HCT116 (cell line): Measurements from ENCODE around the gene RNF111. TPM values are rescaled to one million over a fixed set of nuclear protein-coding genes. Genes with fewer than 3 reads are reported as not detected.

Experiments used
- ATAC-seq: fragments of 200-7000 bp; cut with Tn5 transposase; 2 replicates; pipeline ENCODE4 v1.9.1; 2020; ENCODE audit warnings: mild to moderate bottlenecking, moderate library complexity
- BruUV-seq: library from RNA; stranded (reverse); fragments of 400-500 nt; replicated peaks from 2 replicates; lab custom pipeline; 2021; lab: Mats Ljungman, UMichigan
- CTCF ChIA-PET: fragments of 300-600 bp; sonication (Branson Sonifier 250); formaldehyde crosslinking; loops from one replicate; lab custom pipeline; 2021; ENCODE audit warnings: antibody characterized with exemption; lab: Charles Lee
- POLR2A ChIA-PET: fragments of 300-600, 350-600 bp; sonication (Branson Sonifier 250); formaldehyde crosslinking; loops from one replicate; lab custom pipeline; 2021; ENCODE audit warnings: antibody characterized with exemption; lab: Charles Lee
- RAD21 ChIA-PET, 2 experiments: fragments of 300-600 bp; sonication (Branson Sonifier 250); formaldehyde crosslinking; loops; one replicate each; lab custom pipeline; 2023; ENCODE audit warnings: low total read pairs in 2 of 2; ENCODE audit not compliant: uncharacterized antibody in 2 of 2, unreplicated experiment in 2 of 2, low non-redundant PET in 1 of 2; lab: Charles Lee
- DNase-seq: peaks from one replicate; pipeline ENCODE4 v3.0.0-alpha.2; 2010; ENCODE audit warnings: low read depth, low spot score
- H2AFZ ChIP-seq: fragments of 200-600 bp; shearing (Covaris generic), sonication (generic); 2 replicates; pipeline ENCODE4 v1.6.1; 2017; ENCODE audit warnings: low read depth, mixed run types, mixed read lengths, antibody characterized with exemption, low read length; ENCODE audit not compliant: poor library complexity, severe bottlenecking
- H3K27ac ChIP-seq: 2 replicates; pipeline ENCODE4 v1.5.1; 2012; ENCODE audit warnings: low read depth, low read length
- H3K27me3 ChIP-seq: fragments of 200-600 bp; sonication (generic); 2 replicates; pipeline ENCODE4 v1.6.1; 2016; ENCODE audit warnings: mixed run types, low read length, mixed read lengths; ENCODE audit not compliant: insufficient read depth
- H3K36me3 ChIP-seq, 2 experiments: fragments of 200-500 bp in 1 of 2; fragments of 200-600 bp in 1 of 2; sonication (Bioruptor generic) in 1 of 2; sonication (generic) in 1 of 2; 2 replicates each; pipeline versions ENCODE4 v1.5.1 to v1.6.1; 2014 to 2016; ENCODE audit warnings: low read length in 2 of 2, inconsistent platforms in 1 of 2, mixed read lengths in 1 of 2, mixed run types in 1 of 2; ENCODE audit not compliant: insufficient read depth in 2 of 2, control insufficient read depth in 1 of 2
- H3K4me1 ChIP-seq, 2 experiments: fragments of 200-600 bp in 1 of 2; sonication (generic) in 1 of 2; 2 replicates each; pipeline versions ENCODE4 v1.5.1 to v1.6.1; 2012 to 2017; ENCODE audit warnings: low read length in 2 of 2, inconsistent platforms in 1 of 2, mild to moderate bottlenecking in 1 of 2, mixed read lengths in 1 of 2, mixed run types in 1 of 2, moderate library complexity in 1 of 2; ENCODE audit not compliant: insufficient read depth in 2 of 2, control insufficient read depth in 1 of 2
- H3K4me2 ChIP-seq: fragments of 200-600 bp; sonication (generic); 2 replicates; pipeline ENCODE4 v1.6.1; 2017; ENCODE audit warnings: mixed run types, low read length, mixed read lengths
- H3K4me3 ChIP-seq, 2 experiments: fragments of 200-600 bp in 1 of 2; sonication (generic) in 1 of 2; replicated peaks in 1 of 2; 2 replicates each; pipeline ENCODE4 v1.5.1; 2011 to 2016; ENCODE audit warnings: low read length in 2 of 2, control low read depth in 1 of 2, low read depth in 1 of 2, mild to moderate bottlenecking in 1 of 2, mixed read lengths in 1 of 2, mixed run types in 1 of 2
- H3K79me2 ChIP-seq: fragments of 200-600 bp; sonication (generic); 2 replicates; pipeline ENCODE4 v1.6.1; 2017; ENCODE audit warnings: mild to moderate bottlenecking, mixed run types, low read length, moderate library complexity, mixed read lengths; ENCODE audit not compliant: insufficient read depth
- H3K9ac ChIP-seq: fragments of 200-600 bp; sonication (generic); 2 replicates; pipeline ENCODE4 v1.6.1; 2016; ENCODE audit warnings: low read length, mixed read lengths
- H3K9me2 ChIP-seq: fragments of 200-600 bp; sonication (generic), shearing (Covaris generic); 2 replicates; pipeline ENCODE4 v1.6.1; 2017; ENCODE audit warnings: mixed run types, mild to moderate bottlenecking, moderate library complexity; ENCODE audit not compliant: insufficient read depth
- H3K9me3 ChIP-seq, 2 experiments: fragments of 200-500 bp in 1 of 2; fragments of 200-600 bp in 1 of 2; sonication (Bioruptor generic) in 1 of 2; sonication (generic) in 1 of 2; 2 replicates each; pipeline ENCODE4 v1.6.1; 2014 to 2017; ENCODE audit warnings: low read length in 2 of 2, mixed read lengths in 2 of 2, inconsistent platforms in 1 of 2, low read depth in 1 of 2, mild to moderate bottlenecking in 1 of 2, mixed run types in 1 of 2, moderate library complexity in 1 of 2; ENCODE audit not compliant: control insufficient read depth in 1 of 2, insufficient read depth in 1 of 2
- H4K20me1 ChIP-seq: fragments of 200-600 bp; sonication (generic), shearing (Covaris generic); 2 replicates; pipeline ENCODE4 v1.6.1; 2017; ENCODE audit warnings: mixed run types, mild to moderate bottlenecking, moderate library complexity; ENCODE audit not compliant: insufficient read depth
- CBX3 ChIP-seq: IDR thresholded peaks from 2 replicates; pipeline ENCODE4 v1.6.1; 2012; ENCODE audit warnings: low read depth
- CEBPB ChIP-seq: IDR thresholded peaks from 2 replicates; pipeline ENCODE4 v1.6.1; 2012; ENCODE audit warnings: low read depth
- EGR1 ChIP-seq: IDR thresholded peaks from 2 replicates; pipeline ENCODE4 v1.6.1; 2012; ENCODE audit warnings: low read depth
- ELF1 ChIP-seq: IDR thresholded peaks from 2 replicates; pipeline ENCODE4 v1.6.1; 2012; ENCODE audit warnings: low read depth, borderline replicate concordance
- EZH2phosphoT487 ChIP-seq: fragments of 200-600 bp; IDR thresholded peaks from 2 replicates; pipeline ENCODE4 v1.6.1; 2018; ENCODE audit warnings: antibody characterized with exemption, borderline replicate concordance
- FOSL1 ChIP-seq: IDR thresholded peaks from 2 replicates; pipeline ENCODE4 v1.6.1; 2012; ENCODE audit warnings: low read depth
- JUND ChIP-seq: IDR thresholded peaks from 2 replicates; pipeline ENCODE4 v1.6.1; 2012
- POLR2A ChIP-seq: IDR thresholded peaks from 2 replicates; pipeline ENCODE4 v1.7.0; 2011; ENCODE audit warnings: borderline replicate concordance; ENCODE audit not compliant: insufficient read depth, insufficient read length; ENCODE audit errors: extremely low read depth
- POLR2AphosphoS5 ChIP-seq: IDR thresholded peaks from 2 replicates; pipeline ENCODE4 v1.6.1; 2011; ENCODE audit warnings: mild to moderate bottlenecking, low read depth, low read length, moderate library complexity
- RAD21 ChIP-seq: IDR thresholded peaks from 2 replicates; pipeline ENCODE4 v1.6.1; 2012; ENCODE audit warnings: low read depth, mild to moderate bottlenecking
- SIN3A ChIP-seq: IDR thresholded peaks from 2 replicates; pipeline ENCODE4 v1.6.1; 2012; ENCODE audit warnings: low read depth
- SP1 ChIP-seq: IDR thresholded peaks from 2 replicates; pipeline ENCODE4 v1.6.1; 2012; ENCODE audit warnings: low read depth
- SRF ChIP-seq: IDR thresholded peaks from 2 replicates; pipeline ENCODE4 v1.6.1; 2012; ENCODE audit warnings: low read depth
- TCF7L2 ChIP-seq: IDR thresholded peaks from 2 replicates; pipeline ENCODE4 v1.7.0; 2011; ENCODE audit warnings: borderline replicate concordance, inconsistent platforms; ENCODE audit not compliant: insufficient read depth, insufficient read length; ENCODE audit errors: extremely low read depth
- ZFX ChIP-seq: fragments of 450-650 bp; IDR thresholded peaks from 2 replicates; pipeline ENCODE4 v1.6.1; 2017
- intact Hi-C: fragments of 100-400 bp; cut with micrococcal nuclease; formaldehyde crosslinking; loops from 2 replicates; pipeline ENCODE4 v1.10.0; 2022
- total RNA-seq: library from RNA; stranded (reverse); gene quantifications from one replicate; pipeline ENCODE4 v1.2.1, GENCODE V29; 2021; ENCODE audit not compliant: unreplicated experiment
- TF ChIP-seq, protein P1 (sequence below): IDR thresholded peaks from 2 replicates; pipeline ENCODE4 v1.6.1; 2012
- TF ChIP-seq, protein P2 (sequence below): IDR thresholded peaks from 2 replicates; pipeline ENCODE4 v1.6.1; 2012; ENCODE audit warnings: low read depth
- TF ChIP-seq, protein P3 (sequence below): IDR thresholded peaks from 2 replicates; pipeline ENCODE4 v1.6.1; 2012

Gene RNF111
- total RNA-seq, 1 experiment from 2014 or later = 31.5 TPM

DNA sequence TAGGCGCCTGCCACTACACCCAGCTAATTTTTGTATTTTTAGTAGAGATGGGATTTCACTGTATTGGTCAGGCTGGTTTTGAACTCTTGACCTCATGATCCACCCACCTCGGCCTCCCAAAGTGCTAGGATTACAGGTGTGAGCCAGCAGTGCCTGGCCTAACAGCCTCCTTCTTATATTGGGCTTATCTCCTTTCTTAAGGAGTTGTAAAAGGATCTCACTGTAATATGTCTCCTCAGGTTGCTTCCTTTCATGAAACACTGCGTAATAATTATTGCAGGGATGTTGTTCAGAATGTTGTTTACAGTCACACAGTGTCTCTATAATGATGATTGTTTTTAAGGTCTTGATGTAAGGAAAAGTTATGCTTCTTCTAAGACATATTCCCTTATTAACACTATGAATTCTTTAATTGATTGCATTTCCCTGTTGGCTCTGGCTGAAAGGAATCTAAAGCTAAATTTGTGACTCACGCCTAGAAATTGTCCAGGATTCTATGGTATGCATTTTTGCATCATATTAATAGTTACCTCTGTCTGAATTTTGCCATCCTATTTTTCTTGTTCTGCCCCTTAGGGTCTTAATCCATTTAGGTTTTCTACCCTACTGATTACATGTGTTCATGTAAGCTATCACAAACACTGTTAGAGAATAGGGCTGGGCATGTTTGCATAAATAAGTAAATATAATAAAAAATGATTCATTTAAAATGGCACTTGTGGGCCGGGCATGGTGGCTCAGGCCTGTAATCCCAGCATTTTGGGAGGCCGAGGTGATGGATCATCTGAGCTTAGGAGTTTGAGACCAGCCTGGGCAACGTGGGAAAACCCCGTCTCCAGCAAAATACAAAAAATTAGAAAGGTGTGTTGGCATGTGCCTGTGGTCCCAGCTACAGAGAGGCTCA, 24.5 kb upstream of the RNF111 start:
- no peaks in the 10 kb centered on the region for H3K79me2 ChIP-seq
- H3K36me3 ChIP-seq = no peaks in the 10 kb centered on the region
- H3K4me2 ChIP-seq = no peak overlapping the region
- intact Hi-C loops = no loop called here
- H4K20me1 ChIP-seq = no peaks in the 10 kb centered on the region
- DNase-seq (no peak), ATAC-seq (no peak)
- H3K27ac ChIP-seq = no peak overlapping the region
- TF ChIP-seq, protein P1, sequence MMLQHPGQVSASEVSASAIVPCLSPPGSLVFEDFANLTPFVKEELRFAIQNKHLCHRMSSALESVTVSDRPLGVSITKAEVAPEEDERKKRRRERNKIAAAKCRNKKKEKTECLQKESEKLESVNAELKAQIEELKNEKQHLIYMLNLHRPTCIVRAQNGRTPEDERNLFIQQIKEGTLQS = no peak
- TF ChIP-seq ELF1 (no peak), RAD21 (no peak), POLR2AphosphoS5 (no peak)
- H3K9me3 ChIP-seq = no peaks in the 10 kb centered on the region
- H3K27me3 ChIP-seq = no peaks in the 10 kb centered on the region
- ChIA-PET CTCF (interaction anchor here (1.0 kb wide), 1 partner anchor 17 kb away, joined by 3 read pairs; no protein-coding TSS in a partner anchor), RAD21 (no interaction called here), POLR2A (no interaction called here)
- no peaks in the 10 kb centered on the region for H3K9me2 ChIP-seq
- no peaks in the 10 kb centered on the region; a peak in 1 of 4 replicates for H3K4me1 ChIP-seq
- H2AFZ ChIP-seq = no peak overlapping the region
- H3K9ac ChIP-seq = no peak overlapping the region
- H3K4me3 ChIP-seq = no peak overlapping the region
- BruUV-seq = no TSS peak

DNA sequence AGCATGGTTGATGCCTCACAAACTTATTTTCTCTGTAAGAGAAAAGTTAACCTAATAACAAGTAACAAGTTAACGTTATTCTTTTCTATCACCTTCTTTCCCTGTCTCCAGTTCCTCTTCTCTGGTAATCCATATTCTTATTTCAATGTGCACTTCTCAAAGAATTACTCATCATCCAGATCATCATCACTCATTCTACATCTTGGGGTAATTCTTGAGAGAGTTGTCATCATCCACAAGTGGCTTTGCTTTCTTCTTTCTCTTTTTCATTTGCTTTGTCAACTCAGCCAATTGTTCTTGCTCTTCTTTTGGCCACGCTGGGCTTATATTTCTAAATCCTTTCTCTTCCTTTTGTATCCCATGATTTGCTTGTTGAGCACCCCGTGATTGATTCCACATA, 20.8 kb upstream of the RNF111 start:
- DNase-seq = no peak
- RAD21 ChIA-PET = no interaction called here
- CTCF ChIA-PET = interaction anchor here (1.2 kb wide), 1 partner anchor 10 kb away, joined by 4 read pairs; no protein-coding TSS in a partner anchor
- TF ChIP-seq CBX3 (no peak), JUND (no peak), ZFX (no peak), POLR2AphosphoS5 (no peak), SRF (no peak), ELF1 (no peak), RAD21 (no peak), EGR1 (no peak), SIN3A (no peak), EZH2phosphoT487 (no peak), SP1 (no peak), TCF7L2 (no peak), FOSL1 (no peak), POLR2A (no peak), CEBPB (no peak)
- TF ChIP-seq, protein P2, sequence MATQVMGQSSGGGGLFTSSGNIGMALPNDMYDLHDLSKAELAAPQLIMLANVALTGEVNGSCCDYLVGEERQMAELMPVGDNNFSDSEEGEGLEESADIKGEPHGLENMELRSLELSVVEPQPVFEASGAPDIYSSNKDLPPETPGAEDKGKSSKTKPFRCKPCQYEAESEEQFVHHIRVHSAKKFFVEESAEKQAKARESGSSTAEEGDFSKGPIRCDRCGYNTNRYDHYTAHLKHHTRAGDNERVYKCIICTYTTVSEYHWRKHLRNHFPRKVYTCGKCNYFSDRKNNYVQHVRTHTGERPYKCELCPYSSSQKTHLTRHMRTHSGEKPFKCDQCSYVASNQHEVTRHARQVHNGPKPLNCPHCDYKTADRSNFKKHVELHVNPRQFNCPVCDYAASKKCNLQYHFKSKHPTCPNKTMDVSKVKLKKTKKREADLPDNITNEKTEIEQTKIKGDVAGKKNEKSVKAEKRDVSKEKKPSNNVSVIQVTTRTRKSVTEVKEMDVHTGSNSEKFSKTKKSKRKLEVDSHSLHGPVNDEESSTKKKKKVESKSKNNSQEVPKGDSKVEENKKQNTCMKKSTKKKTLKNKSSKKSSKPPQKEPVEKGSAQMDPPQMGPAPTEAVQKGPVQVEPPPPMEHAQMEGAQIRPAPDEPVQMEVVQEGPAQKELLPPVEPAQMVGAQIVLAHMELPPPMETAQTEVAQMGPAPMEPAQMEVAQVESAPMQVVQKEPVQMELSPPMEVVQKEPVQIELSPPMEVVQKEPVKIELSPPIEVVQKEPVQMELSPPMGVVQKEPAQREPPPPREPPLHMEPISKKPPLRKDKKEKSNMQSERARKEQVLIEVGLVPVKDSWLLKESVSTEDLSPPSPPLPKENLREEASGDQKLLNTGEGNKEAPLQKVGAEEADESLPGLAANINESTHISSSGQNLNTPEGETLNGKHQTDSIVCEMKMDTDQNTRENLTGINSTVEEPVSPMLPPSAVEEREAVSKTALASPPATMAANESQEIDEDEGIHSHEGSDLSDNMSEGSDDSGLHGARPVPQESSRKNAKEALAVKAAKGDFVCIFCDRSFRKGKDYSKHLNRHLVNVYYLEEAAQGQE = no peak
- TF ChIP-seq, protein P3, sequence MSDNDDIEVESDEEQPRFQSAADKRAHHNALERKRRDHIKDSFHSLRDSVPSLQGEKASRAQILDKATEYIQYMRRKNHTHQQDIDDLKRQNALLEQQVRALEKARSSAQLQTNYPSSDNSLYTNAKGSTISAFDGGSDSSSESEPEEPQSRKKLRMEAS = no peak

More for the DNA sequence above, 20.8 kb upstream of the RNF111 start:
- no peak overlapping the region for H3K27ac ChIP-seq
- H3K79me2 ChIP-seq = no peaks in the 10 kb centered on the region
- ATAC-seq = no peak
- H3K36me3 ChIP-seq = no peaks in the 10 kb centered on the region
- no peaks in the 10 kb centered on the region for H4K20me1 ChIP-seq
- no TSS peak for BruUV-seq
- H2AFZ ChIP-seq = no peak overlapping the region
- H3K4me2 ChIP-seq = no peak overlapping the region
- intact Hi-C loops = no loop called here
- H3K4me1 ChIP-seq = no peaks in the 10 kb centered on the region
- H3K4me3 ChIP-seq = no peak overlapping the region
- no peaks in the 10 kb centered on the region for H3K27me3 ChIP-seq
- H3K9ac ChIP-seq = no peak overlapping the region
- H3K9me3 ChIP-seq = no peaks in the 10 kb centered on the region
- H3K9me2 ChIP-seq = no peaks in the 10 kb centered on the region
- POLR2A ChIA-PET = no interaction called here
